Testis (tissue), 2 donors: ENCODE measurements around the gene ACSM5.
"Not testable (repeated sequence)": the region's sequence is repeated elsewhere in the genome, so short reads cannot be mapped to it uniquely, and the experiment has no call there.

Source experiments
- POLR2A ChIP-seq: fragments of 450-650 bp; IDR thresholded peaks from one replicate; pipeline ENCODE4 v1.6.1; 2017; ENCODE audit warnings: antibody characterized with exemption, mild to moderate bottlenecking, moderate library complexity
- TF ChIP-seq, protein P1 (sequence below), 3 experiments: fragments of 450-650 bp in 2 of 3; fragments of 200-600 bp in 1 of 3; sonication (generic) in 1 of 3; IDR thresholded peaks; one replicate each; pipeline ENCODE4 v1.5.1; 2016 to 2019; ENCODE audit warnings: antibody characterized with exemption in 3 of 3, mild to moderate bottlenecking in 2 of 3, moderate library complexity in 1 of 3

GRCh38 chr16:20438950-20439349 is 29.6 kb downstream of the ACSM5 start:
- TF ChIP-seq, protein P1, sequence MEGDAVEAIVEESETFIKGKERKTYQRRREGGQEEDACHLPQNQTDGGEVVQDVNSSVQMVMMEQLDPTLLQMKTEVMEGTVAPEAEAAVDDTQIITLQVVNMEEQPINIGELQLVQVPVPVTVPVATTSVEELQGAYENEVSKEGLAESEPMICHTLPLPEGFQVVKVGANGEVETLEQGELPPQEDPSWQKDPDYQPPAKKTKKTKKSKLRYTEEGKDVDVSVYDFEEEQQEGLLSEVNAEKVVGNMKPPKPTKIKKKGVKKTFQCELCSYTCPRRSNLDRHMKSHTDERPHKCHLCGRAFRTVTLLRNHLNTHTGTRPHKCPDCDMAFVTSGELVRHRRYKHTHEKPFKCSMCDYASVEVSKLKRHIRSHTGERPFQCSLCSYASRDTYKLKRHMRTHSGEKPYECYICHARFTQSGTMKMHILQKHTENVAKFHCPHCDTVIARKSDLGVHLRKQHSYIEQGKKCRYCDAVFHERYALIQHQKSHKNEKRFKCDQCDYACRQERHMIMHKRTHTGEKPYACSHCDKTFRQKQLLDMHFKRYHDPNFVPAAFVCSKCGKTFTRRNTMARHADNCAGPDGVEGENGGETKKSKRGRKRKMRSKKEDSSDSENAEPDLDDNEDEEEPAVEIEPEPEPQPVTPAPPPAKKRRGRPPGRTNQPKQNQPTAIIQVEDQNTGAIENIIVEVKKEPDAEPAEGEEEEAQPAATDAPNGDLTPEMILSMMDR (IDR thresholded peaks at IDR 0.05): not testable (repeated sequence)
- not testable (repeated sequence) for TF ChIP-seq POLR2A
